Smooth muscle cell (in vitro differentiated cells): ENCODE measurements around the gene SDF2L1. TPM values are rescaled to one million over a fixed set of nuclear protein-coding genes. Genes with fewer than 3 reads are reported as not detected.
"Not testable (repeated sequence)": the region's sequence is repeated elsewhere in the genome, so short reads cannot be mapped to it uniquely, and the experiment has no call there.

Experiments
- DNase-seq: peaks from one replicate; lab custom pipeline; 2025; ENCODE audit not compliant: unreplicated experiment; lab: John Stamatoyannopoulos, UW
- H2AFZ ChIP-seq: fragments of 200-600 bp; sonication (generic); 2 replicates; pipeline ENCODE4 v1.6.0; 2016; ENCODE audit warnings: antibody characterized with exemption, low read depth, mild to moderate bottlenecking
- H3F3A ChIP-seq: fragments of 200-600 bp; sonication (generic); 2 replicates; pipeline ENCODE4 v1.6.0; 2017; ENCODE audit warnings: antibody characterized with exemption, low read depth
- H3K27ac ChIP-seq: fragments of 200-600 bp; sonication (generic); 2 replicates; pipeline ENCODE4 v1.5.1; 2016; ENCODE audit warnings: low read depth, mild to moderate bottlenecking
- H3K27me3 ChIP-seq: fragments of 200-600 bp; sonication (generic); 2 replicates; pipeline ENCODE4 v1.6.1; 2016; ENCODE audit warnings: low read depth, mild to moderate bottlenecking
- H3K36me3 ChIP-seq: fragments of 200-600 bp; sonication (generic); 2 replicates; pipeline ENCODE4 v1.5.1; 2016; ENCODE audit warnings: low read depth
- H3K4me1 ChIP-seq: fragments of 200-600 bp; sonication (generic); 2 replicates; pipeline ENCODE4 v1.5.1; 2016; ENCODE audit warnings: low read depth
- H3K4me2 ChIP-seq: fragments of 200-600 bp; sonication (generic); 2 replicates; pipeline ENCODE4 v1.6.0; 2016; ENCODE audit warnings: mild to moderate bottlenecking
- H3K4me3 ChIP-seq: fragments of 200-600 bp; sonication (generic); 2 replicates; pipeline ENCODE4 v1.5.1; 2016; ENCODE audit warnings: mild to moderate bottlenecking
- H3K79me2 ChIP-seq: fragments of 200-600 bp; sonication (generic); 2 replicates; pipeline ENCODE4 v1.6.0; 2016; ENCODE audit warnings: low read depth, mild to moderate bottlenecking
- H3K9ac ChIP-seq: fragments of 200-600 bp; sonication (generic); 2 replicates; pipeline ENCODE4 v1.6.0; 2016; ENCODE audit warnings: low read depth
- H3K9me3 ChIP-seq: fragments of 200-600 bp; sonication (generic); replicated peaks from 2 replicates; pipeline ENCODE4 v1.5.1; 2016; ENCODE audit warnings: low read depth
- H4K20me1 ChIP-seq: fragments of 200-600 bp; sonication (generic); 2 replicates; pipeline ENCODE4 v1.6.0; 2016; ENCODE audit warnings: low read depth
- WGBS: methylation state at CpG from one replicate; pipeline ENCODE4 v1.1.7; 2016; ENCODE audit warnings: low lambda C conversion rate; 5-methylcytosine and 5-hydroxymethylcytosine counted together
- polyA plus RNA-seq: library from polyadenylated mRNA; unstranded; fragments of >200 nt; fragmentation: Nextera tagmentation; extraction: Ambion mirVana; gene quantifications from 2 replicates; pipeline ENCODE4 v1.2.1, GENCODE V29; 2016
- total RNA-seq: library from RNA; depleted of rRNA; stranded (reverse); fragments of >200 nt; gene quantifications from 2 replicates; pipeline ENCODE4 v1.2.3, GENCODE V29; 2014
- TF ChIP-seq, protein P1 (sequence below): fragments of 200-600 bp; sonication (generic); IDR thresholded peaks from 2 replicates; pipeline ENCODE4 v1.5.1; 2017; ENCODE audit warnings: borderline replicate concordance, mild to moderate bottlenecking, antibody characterized with exemption; ENCODE audit not compliant: insufficient read depth, poor library complexity, severe bottlenecking

The SDF2L1 gene
- total and polyA plus RNA-seq, 2 experiments from 2014 or later, result 24.9 to 102 TPM

DNA sequence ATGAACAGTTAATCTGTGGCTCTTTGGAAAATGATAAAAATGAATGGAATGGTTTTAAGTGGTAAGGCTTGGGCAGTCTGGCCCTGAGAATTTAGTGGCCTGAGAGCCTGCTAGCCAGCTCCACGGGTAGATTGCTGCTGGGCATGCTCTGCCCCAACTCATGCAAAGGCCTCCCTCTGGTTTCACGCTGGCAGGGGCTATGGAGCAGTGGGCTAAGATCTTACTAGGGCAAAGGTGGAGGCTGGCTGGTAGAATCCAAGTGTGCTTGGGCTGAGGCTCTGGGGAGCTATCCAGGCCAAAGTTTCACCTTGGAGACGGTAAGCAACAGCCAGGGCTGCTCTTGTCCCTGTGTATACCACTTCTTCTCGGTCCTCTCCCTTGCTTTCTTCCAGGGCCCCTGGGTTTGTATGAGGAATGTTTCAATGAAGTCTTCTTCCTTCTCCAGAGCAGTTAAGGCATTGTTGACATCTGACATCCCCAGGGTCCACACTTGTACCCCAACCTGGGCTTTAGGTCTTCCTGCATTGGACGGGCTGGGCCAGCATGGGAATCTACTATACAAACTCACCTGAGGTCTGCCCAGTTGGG is 47.1 kb upstream of the SDF2L1 start:
- DNase-seq, result no peak
- TF ChIP-seq, protein P1, sequence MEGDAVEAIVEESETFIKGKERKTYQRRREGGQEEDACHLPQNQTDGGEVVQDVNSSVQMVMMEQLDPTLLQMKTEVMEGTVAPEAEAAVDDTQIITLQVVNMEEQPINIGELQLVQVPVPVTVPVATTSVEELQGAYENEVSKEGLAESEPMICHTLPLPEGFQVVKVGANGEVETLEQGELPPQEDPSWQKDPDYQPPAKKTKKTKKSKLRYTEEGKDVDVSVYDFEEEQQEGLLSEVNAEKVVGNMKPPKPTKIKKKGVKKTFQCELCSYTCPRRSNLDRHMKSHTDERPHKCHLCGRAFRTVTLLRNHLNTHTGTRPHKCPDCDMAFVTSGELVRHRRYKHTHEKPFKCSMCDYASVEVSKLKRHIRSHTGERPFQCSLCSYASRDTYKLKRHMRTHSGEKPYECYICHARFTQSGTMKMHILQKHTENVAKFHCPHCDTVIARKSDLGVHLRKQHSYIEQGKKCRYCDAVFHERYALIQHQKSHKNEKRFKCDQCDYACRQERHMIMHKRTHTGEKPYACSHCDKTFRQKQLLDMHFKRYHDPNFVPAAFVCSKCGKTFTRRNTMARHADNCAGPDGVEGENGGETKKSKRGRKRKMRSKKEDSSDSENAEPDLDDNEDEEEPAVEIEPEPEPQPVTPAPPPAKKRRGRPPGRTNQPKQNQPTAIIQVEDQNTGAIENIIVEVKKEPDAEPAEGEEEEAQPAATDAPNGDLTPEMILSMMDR, result no peak
- Histone ChIP-seq H3K36me3 (peaks cover 10% of the 10 kb centered on the region), H3K9me3 (no peaks in the 10 kb centered on the region), H3K9ac (no peak overlapping the region), H4K20me1 (peaks cover 100% of the 10 kb centered on the region), H3F3A (no peaks in the 10 kb centered on the region), H2AFZ (no peak overlapping the region), H3K27me3 (no peaks in the 10 kb centered on the region), H3K4me2 (no peak overlapping the region), H3K4me1 (no peaks in the 10 kb centered on the region), H3K27ac (peak overlapping the region; percentile 11), H3K4me3 (no peak overlapping the region), H3K79me2 (peaks cover 99% of the 10 kb centered on the region)
- WGBS, result 86% methylated on average over 5 of the region's 5 CpGs

DNA sequence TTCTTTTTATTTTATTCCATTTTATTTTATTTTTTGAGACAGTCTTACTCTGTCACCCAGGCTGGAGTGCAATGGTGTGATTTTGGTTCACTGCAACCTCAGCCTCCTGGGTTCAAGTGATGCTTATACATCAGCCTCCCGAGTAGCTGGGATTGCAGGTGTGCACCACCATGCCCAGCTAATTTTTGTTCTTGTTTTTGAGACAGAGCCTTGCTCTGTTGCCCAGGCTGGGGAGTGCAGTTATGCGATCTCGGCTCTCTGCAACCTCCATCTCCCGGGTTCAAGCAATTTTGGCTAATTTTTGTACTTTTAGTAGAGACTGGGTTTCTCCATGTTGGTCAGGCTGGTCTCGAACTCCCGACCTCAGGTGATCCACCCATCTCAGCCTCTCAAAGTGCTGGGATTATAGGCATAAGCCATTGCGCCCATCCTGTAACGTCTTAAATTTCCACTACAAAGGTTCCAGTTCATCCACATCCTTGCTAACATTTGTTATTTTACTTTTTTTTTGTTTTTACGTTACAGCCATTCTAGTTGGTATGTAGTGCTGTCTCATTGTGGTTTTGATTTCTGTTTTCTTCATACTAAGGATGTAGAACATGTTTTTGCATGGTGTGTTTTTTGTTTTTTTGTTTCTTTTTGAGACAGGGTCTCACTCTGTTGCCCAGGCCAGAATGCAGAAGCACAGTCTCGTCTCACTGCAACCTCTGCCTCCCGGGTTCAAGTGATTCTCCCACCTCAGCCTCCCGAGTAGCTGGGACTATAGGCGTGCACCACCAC is 45.6 kb upstream of the SDF2L1 start:
- not testable (repeated sequence) for H3F3A ChIP-seq, H3K27me3 ChIP-seq, H3K4me1 ChIP-seq, H3K27ac ChIP-seq, H2AFZ ChIP-seq, H3K36me3 ChIP-seq, H3K4me2 ChIP-seq, H3K9me3 ChIP-seq, DNase-seq, H3K9ac ChIP-seq, H3K4me3 ChIP-seq
- Histone ChIP-seq H3K79me2 (peaks cover 99% of the 10 kb centered on the region), H4K20me1 (peaks cover 100% of the 10 kb centered on the region)
- WGBS, result 98% methylated on average over 13 of the region's 13 CpGs

DNA sequence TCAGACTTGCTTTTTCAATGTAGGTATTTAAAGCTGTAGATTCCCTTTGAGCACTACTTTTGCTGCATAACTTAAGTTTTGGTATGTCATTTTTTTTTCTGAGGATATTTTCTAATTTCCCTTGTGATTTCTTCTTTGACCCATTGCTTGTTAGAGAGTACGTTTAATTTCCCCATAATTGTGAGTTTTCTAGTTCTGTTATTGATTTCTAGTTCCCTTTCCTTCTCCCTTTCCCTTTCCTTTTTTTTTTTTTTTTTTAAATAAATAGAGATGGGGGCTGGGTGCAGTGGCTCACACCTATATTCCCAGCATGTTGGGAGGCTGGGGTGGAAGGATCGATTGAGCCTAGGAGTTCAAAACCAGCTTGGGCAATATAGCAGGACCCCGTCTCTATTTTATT is 43.8 kb upstream of the SDF2L1 start:
- TF ChIP-seq, protein P1, result no peak
- H3K9me3 ChIP-seq, result no peaks in the 10 kb centered on the region
- no peaks in the 10 kb centered on the region for H3K27me3 ChIP-seq
- no peak for DNase-seq
- no peak overlapping the region for H3K4me2 ChIP-seq
- H3K27ac ChIP-seq, result no peak overlapping the region
- peaks cover 99% of the 10 kb centered on the region for H3K79me2 ChIP-seq
- H4K20me1 ChIP-seq, result peaks cover 100% of the 10 kb centered on the region
- H3K9ac ChIP-seq, result no peak overlapping the region
- no peaks in the 10 kb centered on the region for H3K4me1 ChIP-seq
- WGBS, result 93% methylated on average over 3 of the region's 3 CpGs
- no peak overlapping the region for H3K4me3 ChIP-seq
- H3F3A ChIP-seq, result no peaks in the 10 kb centered on the region
- peaks cover 10% of the 10 kb centered on the region for H3K36me3 ChIP-seq
- no peak overlapping the region for H2AFZ ChIP-seq

DNA sequence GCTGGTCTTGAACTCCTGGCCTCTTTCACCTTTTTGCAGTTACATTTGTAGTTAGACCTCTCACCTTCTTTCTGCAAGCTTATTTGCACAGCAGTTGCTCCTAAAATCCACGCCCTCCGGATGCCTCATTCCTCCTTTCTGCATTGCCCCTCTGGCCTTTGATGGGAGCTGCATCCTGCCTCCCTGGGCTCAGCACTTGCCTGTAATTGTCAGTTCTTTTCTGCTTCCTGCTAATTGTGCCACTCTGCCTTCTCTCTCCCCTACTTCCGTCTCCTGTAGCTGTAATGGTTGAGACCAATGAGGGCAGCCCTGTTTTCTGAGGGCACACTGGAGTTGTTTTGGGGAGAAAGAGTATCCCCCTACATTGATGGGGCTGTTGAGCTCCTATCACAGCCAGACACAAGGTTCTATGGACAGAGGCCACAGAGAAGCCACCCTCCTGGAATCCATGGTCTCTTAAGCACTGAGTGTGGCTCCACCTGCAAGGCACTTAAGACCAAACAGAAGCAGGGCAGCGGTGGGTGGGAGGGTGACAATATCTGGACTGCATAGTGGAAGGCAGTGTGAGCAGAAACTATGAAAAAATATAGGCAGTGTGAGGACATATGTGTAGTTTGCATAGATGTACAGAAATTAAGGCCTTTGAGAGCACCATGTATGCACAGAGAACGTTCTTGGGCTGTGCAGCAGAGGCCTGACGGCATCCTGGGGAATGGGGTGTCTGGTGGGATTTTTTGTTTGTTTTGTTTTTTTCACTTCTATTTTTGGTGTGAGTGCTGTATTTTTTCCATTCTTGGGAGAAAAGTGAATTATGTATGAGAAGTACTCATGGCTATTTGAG is 42.8 kb upstream of the SDF2L1 start:
- H3K36me3 ChIP-seq, result peaks cover 5% of the 10 kb centered on the region
- H3K27ac ChIP-seq, result no peak overlapping the region
- no peaks in the 10 kb centered on the region for H3F3A ChIP-seq
- H3K4me2 ChIP-seq, result no peak overlapping the region
- peaks cover 100% of the 10 kb centered on the region for H4K20me1 ChIP-seq
- H3K9ac ChIP-seq, result no peak overlapping the region
- H2AFZ ChIP-seq, result no peak overlapping the region
- H3K9me3 ChIP-seq, result no peaks in the 10 kb centered on the region
- no peaks in the 10 kb centered on the region for H3K27me3 ChIP-seq
- TF ChIP-seq, protein P1, result no peak
- 92% methylated on average over 6 of the region's 6 CpGs for WGBS
- DNase-seq, result no peak
- peaks cover 98% of the 10 kb centered on the region for H3K79me2 ChIP-seq
- H3K4me3 ChIP-seq, result no peak overlapping the region
- no peaks in the 10 kb centered on the region for H3K4me1 ChIP-seq
